H9 (cell line): ENCODE data around the gene CREBRF. TPM values are rescaled to one million over a fixed set of nuclear protein-coding genes. Genes with fewer than 3 reads are reported as not detected.

Experiments
- DNase-seq: peaks from one replicate; pipeline ENCODE4 v3.0.0-alpha.2; 2017
- H2AFZ ChIP-seq: one replicate; pipeline ENCODE4 v1.6.1; 2013; ENCODE audit warnings: mild to moderate bottlenecking, low read length, control low read depth, moderate library complexity
- H2AK5ac ChIP-seq: 2 replicates; pipeline ENCODE4 v1.6.1; 2013; ENCODE audit warnings: low read length, control low read depth, mixed read lengths; ENCODE audit not compliant: insufficient read length
- H2BK120ac ChIP-seq: one replicate; pipeline ENCODE4 v1.6.1; 2013; ENCODE audit warnings: low read depth, mild to moderate bottlenecking, low read length, control low read depth, inconsistent platforms; ENCODE audit not compliant: poor library complexity, severe bottlenecking
- H2BK12ac ChIP-seq: 2 replicates; pipeline ENCODE4 v1.6.1; 2013; ENCODE audit warnings: low read length, control low read depth, mixed read lengths, low read depth; ENCODE audit not compliant: insufficient read length
- H2BK15ac ChIP-seq: 2 replicates; pipeline ENCODE4 v1.6.1; 2013; ENCODE audit warnings: low read depth, low read length, control low read depth
- H2BK20ac ChIP-seq: one replicate; pipeline ENCODE4 v1.6.1; 2013; ENCODE audit warnings: low read depth, mild to moderate bottlenecking, low read length, control low read depth, inconsistent platforms; ENCODE audit not compliant: poor library complexity, severe bottlenecking
- H2BK5ac ChIP-seq: 2 replicates; pipeline ENCODE4 v1.6.1; 2013; ENCODE audit warnings: low read length, control low read depth, mixed read lengths; ENCODE audit not compliant: insufficient read length
- H3K14ac ChIP-seq: 2 replicates; pipeline ENCODE4 v1.6.1; 2013; ENCODE audit warnings: low read length, control low read depth; ENCODE audit not compliant: insufficient read depth
- H3K18ac ChIP-seq: 2 replicates; pipeline ENCODE4 v1.6.1; 2013; ENCODE audit warnings: low read depth, mild to moderate bottlenecking, mixed read lengths, low read length, control low read depth; ENCODE audit not compliant: insufficient read length
- H3K23ac ChIP-seq: 2 replicates; pipeline ENCODE4 v1.6.1; 2013; ENCODE audit warnings: low read length, control low read depth, mixed read lengths, low read depth; ENCODE audit not compliant: insufficient read length
- H3K23me2 ChIP-seq: 2 replicates; pipeline ENCODE4 v1.6.1; 2013; ENCODE audit warnings: low read depth, mild to moderate bottlenecking, mixed read lengths, low read length, control low read depth; ENCODE audit not compliant: insufficient read length, poor library complexity, severe bottlenecking
- H3K27ac ChIP-seq: 2 replicates; pipeline ENCODE4 v1.5.1; 2013; ENCODE audit warnings: low read length, control low read depth, mixed read lengths, low read depth; ENCODE audit not compliant: insufficient read length
- H3K27me3 ChIP-seq: 2 replicates; pipeline ENCODE4 v1.6.1; 2013; ENCODE audit warnings: low read length, control low read depth, inconsistent platforms; ENCODE audit not compliant: insufficient read depth
- H3K4ac ChIP-seq: 2 replicates; pipeline ENCODE4 v1.6.1; 2013; ENCODE audit warnings: low read depth, mild to moderate bottlenecking, control low read depth, inconsistent platforms, low read length, moderate library complexity
- H3K4me1 ChIP-seq: 2 replicates; pipeline ENCODE4 v1.6.1; 2013; ENCODE audit warnings: low read length, control low read depth, inconsistent platforms; ENCODE audit not compliant: insufficient read depth
- H3K4me2 ChIP-seq: 2 replicates; pipeline ENCODE4 v1.6.1; 2013; ENCODE audit warnings: low read length, control low read depth, mixed read lengths; ENCODE audit not compliant: insufficient read length, insufficient read depth
- H3K56ac ChIP-seq: 2 replicates; pipeline ENCODE4 v1.6.1; 2013; ENCODE audit warnings: low read depth, mild to moderate bottlenecking, mixed read lengths, low read length, control low read depth; ENCODE audit not compliant: insufficient read length
- H3K79me1 ChIP-seq: 2 replicates; pipeline ENCODE4 v1.6.1; 2013; ENCODE audit warnings: low read depth, mild to moderate bottlenecking, moderate library complexity, low read length, control low read depth, inconsistent platforms; ENCODE audit not compliant: insufficient read depth, poor library complexity, severe bottlenecking
- H3K79me2 ChIP-seq: 2 replicates; pipeline ENCODE4 v1.6.1; 2013; ENCODE audit warnings: low read length, control low read depth, inconsistent platforms; ENCODE audit not compliant: insufficient read depth
- H3K9ac ChIP-seq: 2 replicates; pipeline ENCODE4 v1.6.1; 2013; ENCODE audit warnings: low read length, control low read depth, mixed read lengths; ENCODE audit not compliant: insufficient read length; ENCODE audit errors: extremely low read depth
- H3K9me3 ChIP-seq: one replicate; pipeline ENCODE4 v1.6.1; 2013; ENCODE audit warnings: low read depth, low read length, inconsistent platforms; ENCODE audit not compliant: control insufficient read depth
- H3T11ph ChIP-seq: one replicate; pipeline ENCODE4 v1.6.1; 2013; ENCODE audit warnings: mild to moderate bottlenecking, low read length, control low read depth, inconsistent platforms
- H4K20me1 ChIP-seq: one replicate; pipeline ENCODE4 v1.6.1; 2013; ENCODE audit not compliant: control insufficient read depth, insufficient read length, insufficient read depth
- H4K5ac ChIP-seq: 2 replicates; pipeline ENCODE4 v1.6.1; 2013; ENCODE audit warnings: low read depth, mild to moderate bottlenecking, mixed read lengths, low read length, control low read depth; ENCODE audit not compliant: insufficient read length
- H4K8ac ChIP-seq: replicated peaks from 2 replicates; pipeline ENCODE4 v1.6.1; 2013; ENCODE audit warnings: low read length, control low read depth, mixed read lengths, low read depth; ENCODE audit not compliant: insufficient read length
- H4K91ac ChIP-seq: 2 replicates; pipeline ENCODE4 v1.6.1; 2013; ENCODE audit warnings: low read depth, mild to moderate bottlenecking, moderate library complexity, mixed read lengths, low read length, control low read depth; ENCODE audit not compliant: insufficient read length
- H3K27ac Mint-ChIP-seq, 3 experiments: 2 replicates in 2 of 3; 3 replicates in 1 of 3; pipeline ENCODE4 v1.8.0; 2020 to 2021; ENCODE audit warnings: mixed read lengths in 3 of 3, mild to moderate bottlenecking in 1 of 3, moderate library complexity in 1 of 3
- H3K27me3 Mint-ChIP-seq: 2 replicates; pipeline ENCODE4 v1.8.0; 2021; ENCODE audit warnings: low read depth, mild to moderate bottlenecking, moderate library complexity, mixed read lengths
- H3K36me3 Mint-ChIP-seq, 3 experiments: 2 replicates in 2 of 3; 3 replicates in 1 of 3; pipeline ENCODE4 v1.8.0; 2020 to 2021; ENCODE audit warnings: low read depth in 3 of 3, mixed read lengths in 3 of 3; ENCODE audit not compliant: insufficient read depth in 1 of 3
- H3K4me1 Mint-ChIP-seq, 2 experiments: 2 replicates each; pipeline ENCODE4 v1.8.0; 2020; ENCODE audit warnings: mixed read lengths in 2 of 2
- H3K4me3 Mint-ChIP-seq, 2 experiments: 2 replicates in 1 of 2; 3 replicates in 1 of 2; pipeline ENCODE4 v1.8.0; 2020 to 2021; ENCODE audit warnings: mild to moderate bottlenecking in 2 of 2, mixed read lengths in 2 of 2, moderate library complexity in 1 of 2
- H3K9me3 Mint-ChIP-seq, 2 experiments: 2 replicates in 1 of 2; 3 replicates in 1 of 2; pipeline ENCODE4 v1.8.0; 2020; ENCODE audit warnings: mild to moderate bottlenecking in 2 of 2, mixed read lengths in 2 of 2, moderate library complexity in 1 of 2
- CTCF ChIP-seq: fragments of 200-600 bp; sonication (generic); conservative IDR thresholded peaks from 3 replicates; pipeline ENCODE4 v1.8.0; 2021; ENCODE audit warnings: antibody characterized with exemption, mild to moderate bottlenecking
- WGBS: extraction: QIAGEN DNeasy Blood & Tissue Kit; methylation state at CpG from one replicate; pipeline ENCODE4 v1.1.7; 2013; ENCODE audit warnings: missing lambda C conversion rate, low lambda C conversion rate, mixed read lengths; ENCODE audit not compliant: insufficient read length; ENCODE audit errors: extremely low coverage; 5-methylcytosine and 5-hydroxymethylcytosine counted together
- total RNA-seq: library from RNA; stranded (reverse); gene quantifications from 2 replicates; pipeline ENCODE4 v1.2.1, GENCODE V29; 2021

The CREBRF gene
- total RNA-seq, 1 experiment from 2014 or later = 2.7 TPM

GRCh38 chr5:173148354-173148753 lies 92.2 kb downstream of the CREBRF start:
- H3K56ac ChIP-seq = no peak overlapping the region
- Mint-ChIP-seq H3K9me3 (no peaks in the 10 kb centered on the region), H3K27ac (no peak overlapping the region), H3K27me3 (no peaks in the 10 kb centered on the region), H3K4me1 (peaks cover 3% of the 10 kb centered on the region in 2 experiments), H3K4me3 (no peak overlapping the region), H3K36me3 (peaks cover 9 to 25% (median 25%) of the 10 kb centered on the region in 3 experiments)
- no peak overlapping the region for H2BK15ac ChIP-seq
- H3K18ac ChIP-seq = no peak overlapping the region
- H2BK12ac ChIP-seq = no peak overlapping the region
- no CpG with 5 or more reads among the region's 2 CpGs for WGBS
- no peaks in the 10 kb centered on the region for H4K20me1 ChIP-seq
- H3K27ac ChIP-seq = no peak overlapping the region
- no peak for DNase-seq
- no peaks in the 10 kb centered on the region for H3K79me2 ChIP-seq
- H4K8ac ChIP-seq = no peak overlapping the region
- H3K23me2 ChIP-seq = peaks cover 4% of the 10 kb centered on the region
- no peaks in the 10 kb centered on the region for H3K9me3 ChIP-seq
- no peak overlapping the region for H2AFZ ChIP-seq
- no peaks in the 10 kb centered on the region for H3K4me1 ChIP-seq
- no peak overlapping the region for H3K14ac ChIP-seq
- TF ChIP-seq CTCF = no peak
- H3K9ac ChIP-seq = no peak overlapping the region
- no peak overlapping the region for H2AK5ac ChIP-seq
- H3K79me1 ChIP-seq = no peaks in the 10 kb centered on the region
- no peak overlapping the region for H4K5ac ChIP-seq
- H3K4me2 ChIP-seq = no peak overlapping the region
- no peak overlapping the region for H2BK20ac ChIP-seq
- no peak overlapping the region for H3K4ac ChIP-seq
- no peak overlapping the region for H4K91ac ChIP-seq
- H3K27me3 ChIP-seq = no peaks in the 10 kb centered on the region
- H3T11ph ChIP-seq = no peak overlapping the region
- no peak overlapping the region for H3K23ac ChIP-seq
- H2BK5ac ChIP-seq = no peak overlapping the region
- H2BK120ac ChIP-seq = no peak overlapping the region
